Fibroblast of pulmonary artery (primary cell): Measurements from ENCODE around the gene MRPS22.
"Not testable (repeated sequence)": the region's sequence is repeated elsewhere in the genome, so short reads cannot be mapped to it uniquely, and the experiment has no call there.

Experiments
- DNase-seq: peaks from one replicate; pipeline ENCODE4 v3.0.0-alpha.2; 2010; ENCODE audit warnings: low read depth
- H3K4me3 ChIP-seq: replicated peaks from 2 replicates; pipeline ENCODE4 v1.5.1; 2011; ENCODE audit warnings: low read depth, mild to moderate bottlenecking, control low read depth, low read length, moderate library complexity
- TF ChIP-seq, protein P1 (sequence below): IDR thresholded peaks from 2 replicates; pipeline ENCODE4 v1.5.1; 2011; ENCODE audit warnings: mild to moderate bottlenecking, control low read depth, low read length, inconsistent platforms; ENCODE audit errors: missing control alignments

Gene MRPS22

DNA sequence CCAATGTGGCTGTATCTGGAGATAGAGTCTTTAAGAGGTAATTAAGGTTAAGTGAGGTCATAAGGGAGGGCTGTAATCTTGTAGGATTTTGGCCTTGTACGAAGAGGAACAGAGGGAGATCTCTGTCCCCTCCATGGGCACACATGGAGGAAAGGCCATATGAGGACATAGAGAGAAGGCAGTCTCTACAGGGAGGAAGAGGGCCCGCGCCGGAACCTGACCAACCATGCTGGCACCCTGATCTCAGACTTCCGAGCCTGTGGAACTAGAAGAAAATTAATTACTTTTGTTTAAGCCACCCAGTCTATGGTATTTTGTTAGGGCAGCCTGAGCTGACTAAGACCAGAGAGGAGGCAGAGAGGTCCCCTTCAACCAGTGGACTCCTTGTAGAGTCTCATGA, 17.7 kb upstream of the MRPS22 start:
- DNase-seq: no peak

DNA sequence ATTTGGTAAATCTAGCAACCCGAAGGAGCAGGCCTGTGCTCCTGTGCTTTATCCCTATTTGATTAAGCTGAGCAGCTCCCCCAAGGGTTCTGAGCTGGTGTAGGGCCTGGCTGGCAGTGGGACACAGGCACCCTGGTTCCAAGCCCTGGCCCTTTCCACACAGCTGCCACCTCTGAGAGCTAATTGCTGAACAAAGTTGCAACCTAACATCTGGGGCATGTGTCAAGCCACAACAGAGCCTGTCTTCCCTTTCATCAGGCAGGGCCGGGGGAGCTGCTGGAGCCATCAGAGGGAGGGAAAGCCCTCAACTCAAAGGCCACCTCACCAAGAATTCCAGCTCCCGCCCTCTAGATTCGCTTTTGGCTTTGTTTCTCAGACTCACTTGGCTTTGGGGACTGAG, 17.1 kb upstream of the MRPS22 start:
- no peak overlapping the region for H3K4me3 ChIP-seq
- no peak for DNase-seq
- TF ChIP-seq, protein P1, sequence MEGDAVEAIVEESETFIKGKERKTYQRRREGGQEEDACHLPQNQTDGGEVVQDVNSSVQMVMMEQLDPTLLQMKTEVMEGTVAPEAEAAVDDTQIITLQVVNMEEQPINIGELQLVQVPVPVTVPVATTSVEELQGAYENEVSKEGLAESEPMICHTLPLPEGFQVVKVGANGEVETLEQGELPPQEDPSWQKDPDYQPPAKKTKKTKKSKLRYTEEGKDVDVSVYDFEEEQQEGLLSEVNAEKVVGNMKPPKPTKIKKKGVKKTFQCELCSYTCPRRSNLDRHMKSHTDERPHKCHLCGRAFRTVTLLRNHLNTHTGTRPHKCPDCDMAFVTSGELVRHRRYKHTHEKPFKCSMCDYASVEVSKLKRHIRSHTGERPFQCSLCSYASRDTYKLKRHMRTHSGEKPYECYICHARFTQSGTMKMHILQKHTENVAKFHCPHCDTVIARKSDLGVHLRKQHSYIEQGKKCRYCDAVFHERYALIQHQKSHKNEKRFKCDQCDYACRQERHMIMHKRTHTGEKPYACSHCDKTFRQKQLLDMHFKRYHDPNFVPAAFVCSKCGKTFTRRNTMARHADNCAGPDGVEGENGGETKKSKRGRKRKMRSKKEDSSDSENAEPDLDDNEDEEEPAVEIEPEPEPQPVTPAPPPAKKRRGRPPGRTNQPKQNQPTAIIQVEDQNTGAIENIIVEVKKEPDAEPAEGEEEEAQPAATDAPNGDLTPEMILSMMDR: no peak

More for the DNA sequence above, 17.7 kb upstream of the MRPS22 start:
- no peak overlapping the region for H3K4me3 ChIP-seq
- TF ChIP-seq, protein P1: no peak

DNA sequence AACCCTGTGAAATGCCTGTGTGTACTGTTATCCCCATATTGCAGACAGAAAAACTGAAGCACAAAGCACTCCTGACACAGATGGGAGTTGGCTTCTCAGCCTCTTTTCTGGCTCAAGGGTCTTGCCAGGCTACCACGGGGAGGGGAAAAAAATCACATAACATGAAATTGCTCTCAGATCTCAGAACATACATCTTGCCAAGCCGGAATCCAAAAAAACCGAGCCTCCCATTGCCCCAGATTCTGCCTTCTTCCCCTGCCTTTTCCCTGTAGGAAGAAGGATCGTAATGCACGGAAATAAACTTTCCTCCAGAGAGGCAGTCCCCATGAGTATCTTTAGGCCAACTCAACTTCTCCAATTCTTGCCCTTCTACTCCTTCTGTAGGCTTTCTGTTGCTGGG, 16.6 kb upstream of the MRPS22 start:
- TF ChIP-seq, protein P1: no peak
- H3K4me3 ChIP-seq: no peak overlapping the region
- no peak for DNase-seq

DNA sequence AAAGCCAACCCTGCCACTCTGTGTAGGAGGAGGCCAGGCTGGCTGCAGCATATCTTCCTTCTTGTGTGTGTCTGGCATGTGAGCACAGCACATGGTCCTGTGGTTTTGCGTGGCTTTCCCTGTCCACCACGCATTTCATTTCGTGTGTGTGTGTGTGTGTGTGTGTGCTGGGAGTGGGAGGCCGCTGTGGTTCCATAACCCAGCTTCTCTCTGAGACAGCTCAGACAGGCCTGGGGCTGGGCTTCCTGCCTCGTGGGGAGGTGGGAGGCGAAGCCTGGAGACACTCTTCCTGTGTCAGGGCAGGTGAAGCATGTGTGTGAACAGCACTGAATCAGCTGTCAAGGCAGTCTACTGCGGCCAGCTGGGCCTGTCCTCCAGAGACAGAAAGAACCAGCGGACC, 16.0 kb upstream of the MRPS22 start:
- DNase-seq: no peak
- TF ChIP-seq, protein P1: no peak
- no peak overlapping the region for H3K4me3 ChIP-seq

DNA sequence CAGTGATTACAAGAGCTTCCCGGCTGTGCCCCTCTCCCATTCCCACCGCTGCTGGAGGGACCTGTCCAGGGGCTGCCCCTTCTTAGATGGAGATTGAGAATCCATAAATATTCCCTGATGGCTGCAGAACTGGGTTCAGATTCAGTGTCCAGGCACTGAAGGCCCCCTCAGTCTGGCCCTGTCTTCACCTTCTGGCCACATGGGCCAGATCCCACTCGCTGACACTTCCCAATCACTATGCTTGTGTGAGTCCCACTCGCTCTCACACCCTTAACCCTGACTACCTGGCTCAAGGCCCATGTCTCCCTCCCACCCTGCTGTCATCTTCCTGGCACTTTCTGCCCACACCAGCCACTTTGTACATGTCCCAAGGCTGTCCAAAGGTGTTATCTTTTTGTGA, 15.5 kb upstream of the MRPS22 start:
- H3K4me3 ChIP-seq: no peak overlapping the region
- TF ChIP-seq, protein P1: no peak
- DNase-seq: no peak

DNA sequence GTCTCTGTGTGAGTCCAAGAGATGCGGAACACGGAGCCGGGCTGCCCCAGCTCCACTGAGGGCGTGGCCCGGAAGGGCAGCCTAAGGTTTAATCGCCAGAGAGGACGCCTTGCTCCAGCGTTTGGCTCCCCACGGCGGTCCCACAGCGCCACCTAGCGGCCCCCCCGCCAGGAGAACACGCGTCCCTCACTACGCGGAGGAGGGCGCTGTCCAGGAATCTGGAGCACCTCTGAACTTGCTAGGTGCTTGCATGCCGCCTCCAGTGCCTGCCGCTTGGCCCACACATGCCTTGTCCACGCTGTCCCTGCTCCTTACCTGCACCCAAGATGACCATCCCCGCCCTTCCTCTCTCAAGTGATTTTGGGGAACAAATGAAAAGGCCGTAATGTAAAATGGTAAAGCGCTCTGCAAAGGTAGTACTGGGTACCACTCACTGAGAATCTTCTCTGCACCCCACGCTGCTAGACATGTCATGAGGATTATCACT, 14.4 kb upstream of the MRPS22 start:
- TF ChIP-seq, protein P1: peak; percentile 98
- DNase-seq: peak; percentile 82
- H3K4me3 ChIP-seq: no peak overlapping the region

DNA sequence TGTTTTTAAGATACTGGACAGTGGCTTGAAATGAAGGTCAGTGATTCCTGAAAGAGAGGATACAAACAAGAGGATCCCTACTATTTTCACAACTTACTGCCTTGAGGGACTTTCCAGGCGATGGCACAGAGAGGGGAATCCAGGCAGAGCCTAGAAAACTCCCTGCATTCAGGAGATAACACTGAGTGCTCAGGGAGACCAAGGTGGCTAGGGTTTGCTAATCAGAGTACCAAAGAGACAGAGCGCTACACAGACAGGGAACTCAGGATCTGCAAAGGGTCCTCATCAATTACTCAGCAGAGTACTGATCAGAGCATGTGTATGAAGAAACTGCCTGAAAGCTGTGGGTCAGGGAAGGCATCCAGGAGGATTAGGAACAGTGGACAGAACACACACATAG, 11.7 kb upstream of the MRPS22 start:
- TF ChIP-seq, protein P1: no peak

DNA sequence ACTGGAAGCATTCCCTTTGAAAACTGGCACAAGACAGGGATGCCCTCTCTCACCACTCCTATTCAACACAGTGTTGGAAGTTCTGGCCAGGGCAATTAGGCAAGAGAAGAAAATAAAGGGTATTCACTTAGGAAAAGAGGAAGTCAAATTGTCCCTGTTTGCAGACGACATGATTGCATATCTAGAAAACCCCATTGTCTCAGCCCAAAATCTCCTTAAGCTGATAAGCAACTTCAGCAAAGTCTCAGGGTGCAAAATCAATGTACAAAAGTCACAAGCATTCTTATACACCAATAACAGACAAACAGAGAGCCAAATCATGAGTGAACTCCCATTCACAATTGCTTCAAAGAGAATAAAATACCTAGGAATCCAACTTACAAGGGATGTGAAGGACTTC, 9.1 kb upstream of the MRPS22 start:
- H3K4me3 ChIP-seq, DNase-seq: not testable (repeated sequence)

More for the DNA sequence above, 11.7 kb upstream of the MRPS22 start:
- no peak overlapping the region for H3K4me3 ChIP-seq
- DNase-seq: no peak
